ENCODE results near the gene TENT5C.

Gene TENT5C

GRCh38 chr1:117594261-117594990 is 11.4 kb upstream of the TENT5C start:
- no peak for DNase-seq

- DNase-seq, result no peak
Observed at GRCh38 chr1:117596023-117596720, 9.7 kb upstream of the TENT5C start.

DNA sequence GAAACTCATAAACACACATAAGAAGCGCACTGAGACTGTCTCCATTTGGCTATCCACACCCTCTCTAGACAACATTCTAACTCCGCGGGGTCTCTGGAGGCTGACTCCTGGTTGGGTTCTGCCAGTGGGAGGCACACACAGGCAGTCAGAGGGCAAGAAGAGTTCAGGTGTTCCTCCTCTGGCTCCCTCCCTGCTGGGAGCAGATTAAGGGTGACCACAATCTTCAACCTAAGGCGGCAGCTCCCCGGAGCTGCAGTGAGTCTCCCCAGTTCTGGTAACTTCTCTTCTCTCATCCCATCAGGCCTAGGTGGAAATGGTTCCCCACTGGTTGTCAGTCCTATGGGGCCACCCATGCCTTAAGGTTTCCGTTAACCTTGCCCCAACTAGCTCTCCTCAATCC is 7.4 kb upstream of the TENT5C start:
- no peak for DNase-seq

DNA sequence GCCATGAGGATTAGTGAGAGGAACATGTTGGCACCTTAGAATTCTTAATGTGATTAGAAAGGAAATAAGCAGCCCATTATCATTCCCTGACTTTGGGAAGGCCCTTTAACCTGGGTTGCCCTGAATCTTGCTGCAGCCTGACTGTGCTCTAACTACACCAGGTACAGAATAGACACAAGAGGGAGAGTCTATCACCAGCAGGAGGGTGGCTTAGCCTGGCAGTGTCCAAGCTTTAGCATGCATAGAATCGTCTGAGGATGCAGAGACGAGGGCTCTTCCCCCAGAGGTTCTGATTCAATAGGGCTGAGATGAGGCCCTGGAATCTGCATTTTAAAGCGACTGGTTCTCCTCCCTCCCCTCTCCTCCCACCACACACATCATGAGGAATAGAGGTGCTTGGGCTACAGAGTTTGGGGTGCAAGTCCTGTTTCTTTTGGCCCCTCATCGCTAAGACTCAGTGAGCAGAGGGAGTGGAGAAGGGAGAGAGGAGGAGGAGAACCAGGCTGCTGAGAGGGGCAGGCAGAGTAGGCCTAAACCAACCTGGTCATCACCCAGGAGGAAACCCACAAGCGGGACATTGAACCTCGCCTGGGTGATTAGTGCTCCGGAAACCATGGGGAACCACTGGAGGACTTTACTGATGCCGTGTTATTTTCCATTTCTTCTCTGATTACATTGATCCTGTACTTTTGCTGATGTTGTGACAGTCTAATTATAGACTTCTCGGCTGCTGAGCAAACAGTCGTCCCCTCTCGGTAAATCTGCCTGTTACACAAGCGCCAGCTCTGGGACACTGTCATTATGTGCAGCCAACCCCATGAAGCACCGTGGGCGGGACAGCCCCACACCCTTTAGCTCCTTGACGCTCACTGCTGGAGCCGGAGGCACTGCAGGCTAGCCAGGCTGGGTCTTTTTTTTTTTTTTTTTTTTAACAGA is 6.3 kb upstream of the TENT5C start:
- DNase-seq, result no peak

DNA sequence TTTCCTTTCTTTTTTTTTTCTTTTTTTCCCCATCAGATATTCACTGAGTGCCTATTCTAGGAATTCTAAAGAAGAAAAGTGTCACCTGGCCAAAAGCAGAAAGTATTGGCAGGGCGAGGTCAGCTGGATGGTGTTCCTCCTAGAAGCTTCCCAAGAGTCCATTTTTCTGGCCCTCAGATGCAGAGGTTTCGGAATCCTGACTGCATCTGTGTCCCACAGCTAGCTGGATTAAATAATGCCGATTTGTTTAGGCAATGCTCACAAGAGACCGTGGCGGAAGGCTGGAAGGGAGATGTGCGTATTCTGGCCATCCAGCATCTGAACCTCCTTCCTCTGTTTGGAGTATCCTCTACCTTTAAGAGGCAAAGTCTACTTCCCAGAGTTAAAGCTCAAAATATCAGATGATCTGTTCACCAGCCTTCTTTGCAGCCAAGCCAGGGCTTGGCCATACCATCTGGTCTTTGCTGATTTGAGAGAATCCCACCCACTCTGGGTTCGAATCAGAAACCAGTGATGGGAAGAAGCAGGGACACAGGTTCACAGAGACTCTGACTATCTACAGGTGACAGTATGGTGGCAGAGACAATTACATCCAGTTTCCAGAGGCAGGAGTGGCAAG is 5.4 kb upstream of the TENT5C start:
- no peak for DNase-seq

DNA sequence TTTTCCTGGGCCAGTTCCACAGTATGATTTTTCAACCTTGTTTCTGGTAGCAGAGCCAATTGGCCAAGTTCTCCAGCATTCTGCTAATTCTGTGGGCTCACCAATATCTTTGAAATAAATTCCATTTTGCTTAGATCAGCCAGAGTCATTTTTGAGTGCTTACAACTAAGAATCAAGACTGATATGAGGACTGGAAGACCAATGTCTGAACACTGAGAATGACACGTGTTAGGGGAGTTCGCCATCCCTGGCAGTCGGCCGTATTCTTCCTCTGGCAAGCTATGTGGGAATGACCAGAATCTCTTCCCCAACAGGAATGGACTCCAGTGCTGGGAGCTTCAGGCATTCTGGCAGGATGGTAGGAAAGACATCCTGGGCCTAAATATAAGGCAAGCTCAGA is 4.9 kb upstream of the TENT5C start:
- DNase-seq, result no peak

DNA sequence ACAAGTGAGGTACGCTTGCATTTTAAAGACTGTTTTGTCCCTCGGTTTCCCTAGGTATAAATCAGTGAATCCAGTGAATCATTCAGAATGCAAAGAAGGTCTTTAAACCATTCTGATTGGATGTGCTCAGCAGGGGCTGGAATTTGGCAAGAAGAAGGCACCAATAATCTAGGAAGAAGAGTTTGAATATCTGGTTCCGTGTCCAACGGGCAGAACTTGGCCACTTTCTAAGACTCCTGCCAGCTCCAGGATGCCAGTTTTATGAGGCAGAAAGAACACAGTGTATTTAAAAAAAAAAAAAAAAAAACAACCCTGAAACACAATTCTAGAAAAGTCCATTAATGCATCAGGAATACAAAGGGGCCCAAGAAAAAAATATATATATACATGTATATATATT is 3.0 kb upstream of the TENT5C start:
- no peak for DNase-seq

- no peak for DNase-seq
Observed at GRCh38 chr1:117605164-117605773, 579 bp upstream of the TENT5C start.

- DNase-seq, result peak; percentile 32
Observed at GRCh38 chr1:117606649-117607430, 992 bp downstream of the TENT5C start.

DNA sequence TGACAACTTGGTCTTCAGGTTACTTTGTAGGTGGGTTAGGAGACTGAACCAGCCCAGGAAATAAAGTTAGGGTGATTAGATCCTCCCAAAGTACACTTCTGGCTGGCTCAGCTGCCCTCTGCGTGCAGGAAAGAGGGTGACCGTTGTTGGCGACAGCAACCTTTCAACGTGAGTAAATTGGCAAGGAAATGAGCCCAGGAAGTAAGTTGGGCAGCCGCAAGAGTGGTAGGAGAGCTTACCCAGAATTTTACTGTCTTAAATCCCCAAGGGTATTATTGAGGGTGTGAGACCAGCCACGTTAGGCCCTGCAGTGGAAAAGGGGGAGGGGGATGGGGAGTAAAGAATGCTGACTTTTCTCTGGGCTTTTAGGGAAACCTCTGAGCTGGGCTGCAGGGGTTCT is 1.6 kb downstream of the TENT5C start:
- peak; percentile 33 for DNase-seq

DNA sequence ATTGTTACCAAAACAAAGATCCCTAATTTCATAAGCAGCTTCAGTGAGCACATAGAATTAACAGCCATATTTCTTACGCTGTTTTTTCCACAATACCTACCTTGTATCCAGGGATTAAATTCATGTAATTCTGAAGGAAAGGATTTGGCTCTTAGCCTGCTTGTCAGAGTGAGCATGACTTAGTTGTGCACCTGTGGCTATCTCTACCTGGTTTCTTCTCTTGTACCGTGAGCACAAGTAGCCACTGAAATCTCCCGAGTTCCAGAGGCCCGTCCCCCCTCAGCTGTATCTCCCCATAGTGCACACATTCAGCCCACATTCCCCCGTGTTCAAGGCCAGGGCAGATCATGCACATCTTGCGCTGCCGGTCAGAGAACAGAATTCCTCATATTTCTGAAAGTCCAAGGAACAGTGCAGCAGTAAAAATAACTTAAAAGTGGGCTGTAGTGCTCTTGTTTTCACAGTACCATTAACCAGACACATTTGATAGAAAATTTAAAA is 2.3 kb downstream of the TENT5C start:
- no peak for DNase-seq

DNA sequence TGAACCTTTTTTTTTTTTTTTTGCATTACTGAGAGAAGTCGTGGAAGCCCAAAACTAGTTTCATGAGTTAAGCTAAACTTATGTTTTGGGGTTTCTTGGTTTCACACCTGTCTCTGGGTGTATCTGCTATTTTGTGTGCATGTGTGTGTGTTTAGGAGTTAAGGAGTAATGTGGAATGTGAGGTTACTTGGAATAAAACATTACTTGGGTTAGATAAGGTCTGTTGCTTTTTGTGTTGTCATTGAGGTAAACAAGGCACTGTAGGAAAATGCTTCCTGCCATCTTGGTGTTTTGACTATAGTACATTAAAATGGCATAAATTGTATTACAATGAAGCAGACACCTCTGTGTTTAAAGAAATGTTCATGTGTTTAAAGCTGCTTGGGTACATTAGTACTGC is 2.9 kb downstream of the TENT5C start:
- DNase-seq, result no peak

GRCh38 chr1:117609471-117609911 is 3.6 kb downstream of the TENT5C start:
- DNase-seq, result no peak

DNA sequence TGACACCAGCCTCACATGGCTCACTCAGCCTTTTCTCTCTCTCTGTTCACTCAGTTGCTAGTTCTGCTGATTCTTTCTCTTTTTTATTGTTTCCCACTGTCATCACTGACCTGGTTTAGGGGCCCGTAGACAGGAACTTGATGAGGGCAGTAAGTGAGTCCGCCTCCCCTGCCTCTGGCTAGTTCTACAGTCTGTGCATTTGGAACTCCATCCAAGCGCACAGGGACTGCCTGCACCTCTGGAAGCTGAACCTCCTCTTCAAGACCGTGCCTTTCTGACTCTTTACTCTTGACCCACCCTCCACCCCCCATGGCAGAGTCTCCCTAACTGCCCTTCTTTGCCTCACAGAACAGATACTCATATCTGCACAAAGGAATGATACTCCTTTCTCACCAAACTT is 4.2 kb downstream of the TENT5C start:
- DNase-seq, result no peak

- DNase-seq, result no peak
Observed at GRCh38 chr1:117611121-117611601, 5.3 kb downstream of the TENT5C start.

- DNase-seq, result no peak
Observed at GRCh38 chr1:117611894-117612483, 6.1 kb downstream of the TENT5C start.

DNA sequence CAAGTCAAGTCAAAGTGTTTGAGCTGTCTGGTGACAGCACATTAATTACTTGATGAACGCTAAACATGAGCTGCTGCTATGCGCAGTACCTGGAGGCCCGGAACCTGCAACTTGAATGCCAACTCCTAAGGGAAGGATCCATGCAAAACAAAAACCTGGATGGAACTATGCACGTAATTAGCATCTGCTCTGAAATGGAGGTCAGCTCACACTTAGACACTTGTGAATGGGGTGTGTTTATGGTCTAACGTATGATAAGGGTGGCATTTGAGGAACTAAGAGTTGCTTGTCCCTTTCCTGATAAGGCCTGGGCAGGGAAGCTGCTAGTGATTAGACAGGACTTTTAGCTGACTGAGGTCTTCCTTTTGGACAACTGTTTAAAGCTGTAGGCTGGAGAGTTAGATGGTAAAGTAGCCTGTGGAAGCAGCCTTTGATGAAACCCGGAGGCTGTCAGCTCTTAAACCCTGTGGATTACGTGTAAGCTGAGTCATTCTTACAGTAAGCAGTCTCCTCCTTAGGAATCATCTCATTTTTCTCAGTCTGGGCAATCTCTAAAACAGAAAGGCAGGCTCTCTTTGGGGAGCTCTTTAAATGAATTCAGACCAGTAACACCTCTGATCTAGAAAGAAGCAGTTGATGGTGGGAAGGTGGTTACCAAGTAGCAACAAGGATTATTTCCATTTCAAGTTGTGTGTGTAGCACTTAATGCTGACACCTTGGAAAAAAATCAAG is 6.8 kb downstream of the TENT5C start:
- DNase-seq, result no peak

- no peak for DNase-seq
Observed at GRCh38 chr1:117613249-117613968, 7.6 kb downstream of the TENT5C start.

- DNase-seq, result no peak
Observed at GRCh38 chr1:117613969-117614729, 8.3 kb downstream of the TENT5C start.
